A673 (cell line): ENCODE data around the gene PDS5A. TPM values are rescaled to one million over a fixed set of nuclear protein-coding genes. Genes with fewer than 3 reads are reported as not detected.

Source experiments
- BruUV-seq: library from RNA; stranded (reverse); fragments of 400-500 nt; replicated peaks from 2 replicates; lab custom pipeline; 2021; lab: Mats Ljungman, UMichigan
- CTCF ChIA-PET: fragments of 300-600 bp; sonication (Branson Sonifier 250); formaldehyde crosslinking; loops from one replicate; lab custom pipeline; 2022; ENCODE audit warnings: antibody characterized with exemption; lab: Charles Lee
- POLR2A ChIA-PET: fragments of 300-600 bp; sonication (Branson Sonifier 250); formaldehyde crosslinking; loops from one replicate; lab custom pipeline; 2022; ENCODE audit warnings: antibody characterized with exemption; ENCODE audit not compliant: low non-redundant PET; lab: Charles Lee
- DNase-seq: peaks from one replicate; pipeline ENCODE4 v3.0.0-alpha.2; 2015; ENCODE audit warnings: low spot score
- H3K27ac ChIP-seq: fragments of 200-600 bp; sonication (generic); 2 replicates; pipeline ENCODE4 v1.5.1; 2016; ENCODE audit warnings: mixed run types, low read depth, mild to moderate bottlenecking, mixed read lengths, antibody characterized with exemption, low read length; ENCODE audit not compliant: poor library complexity, severe bottlenecking
- H3K27me3 ChIP-seq: fragments of 200-600 bp; sonication (generic); replicated peaks from 2 replicates; pipeline ENCODE4 v1.6.1; 2017; ENCODE audit warnings: mixed run types, low read depth, mild to moderate bottlenecking, mixed read lengths, antibody characterized with exemption, low read length; ENCODE audit not compliant: insufficient read depth, poor library complexity
- H3K36me3 ChIP-seq: fragments of 200-600 bp; sonication (generic); 2 replicates; pipeline ENCODE4 v1.6.1; 2016; ENCODE audit warnings: mixed run types, mild to moderate bottlenecking, mixed read lengths, antibody characterized with exemption, low read length; ENCODE audit not compliant: insufficient read depth, poor library complexity, severe bottlenecking
- H3K4me1 ChIP-seq: fragments of 200-600 bp; sonication (generic); 2 replicates; pipeline ENCODE4 v1.6.1; 2017; ENCODE audit warnings: mixed run types, mild to moderate bottlenecking, mixed read lengths, antibody characterized with exemption, low read length; ENCODE audit not compliant: insufficient read depth, poor library complexity, severe bottlenecking
- H3K4me3 ChIP-seq: fragments of 200-600 bp; sonication (generic); 2 replicates; pipeline ENCODE4 v1.5.1; 2016; ENCODE audit warnings: low read depth, mixed run types, mild to moderate bottlenecking, mixed read lengths, low read length; ENCODE audit not compliant: poor library complexity, severe bottlenecking
- H3K9me3 ChIP-seq: fragments of 200-600 bp; sonication (generic); 2 replicates; pipeline ENCODE4 v1.6.1; 2016; ENCODE audit warnings: mixed run types, low read depth, mild to moderate bottlenecking, mixed read lengths, antibody characterized with exemption, low read length; ENCODE audit not compliant: poor library complexity, severe bottlenecking
- CTCF ChIP-seq: fragments of 300-800, 200-600 bp; sonication (generic); conservative IDR thresholded peaks from 2 replicates; pipeline ENCODE4 v1.5.1; 2017; ENCODE audit warnings: low read depth, mild to moderate bottlenecking, antibody characterized with exemption, low read length, moderate library complexity, mixed read lengths
- EZH2 ChIP-seq: fragments of 200-600 bp; sonication (generic); IDR thresholded peaks from 2 replicates; pipeline ENCODE4 v1.6.1; 2017; ENCODE audit warnings: borderline replicate concordance, low read depth, mild to moderate bottlenecking, mixed read lengths, antibody characterized with exemption, low read length; ENCODE audit not compliant: poor library complexity, severe bottlenecking
- intact Hi-C: fragments of 100-400 bp; cut with micrococcal nuclease; formaldehyde crosslinking; loops from one replicate; pipeline ENCODE4 v1.10.0; 2022; ENCODE audit not compliant: unreplicated experiment
- total RNA-seq: library from RNA; stranded (reverse); gene quantifications from 2 replicates; pipeline ENCODE4 v1.2.3, GENCODE V29; 2021

PDS5A gene
- total RNA-seq, 1 experiment from 2014 or later: 104 TPM

GRCh38 chr4:39873823-39874222 is 103.9 kb downstream of the PDS5A start:
- no peak overlapping the region for H3K4me3 ChIP-seq
- POLR2A ChIA-PET: no interaction called here
- no peaks in the 10 kb centered on the region for H3K27me3 ChIP-seq
- BruUV-seq: no TSS peak
- no peaks in the 10 kb centered on the region for H3K9me3 ChIP-seq
- H3K36me3 ChIP-seq: peaks cover 62% of the 10 kb centered on the region
- intact Hi-C loops: no loop called here
- TF ChIP-seq EZH2 (no peak), CTCF (no peak)
- no peak for DNase-seq
- no peak overlapping the region for H3K27ac ChIP-seq
- H3K4me1 ChIP-seq: no peaks in the 10 kb centered on the region
- CTCF ChIA-PET: no interaction called here

- no peak for DNase-seq
- TF ChIP-seq CTCF (no peak), EZH2 (no peak)
- BruUV-seq: no TSS peak
- no peaks in the 10 kb centered on the region for H3K4me1 ChIP-seq
- no peak overlapping the region for H3K4me3 ChIP-seq
- intact Hi-C loops: no loop called here
- no peaks in the 10 kb centered on the region for H3K9me3 ChIP-seq
- no peak overlapping the region for H3K27ac ChIP-seq
- CTCF ChIA-PET: no interaction called here
- H3K36me3 ChIP-seq: peaks cover 34% of the 10 kb centered on the region
- POLR2A ChIA-PET: no interaction called here
- no peaks in the 10 kb centered on the region for H3K27me3 ChIP-seq
Measured at GRCh38 chr4:39865280-39865679, 112.4 kb downstream of the PDS5A start.

GRCh38 chr4:39864391-39864790 is 113.3 kb downstream of the PDS5A start:
- no peaks in the 10 kb centered on the region for H3K27me3 ChIP-seq
- no peak overlapping the region for H3K27ac ChIP-seq
- H3K4me3 ChIP-seq: no peak overlapping the region
- peaks cover 30% of the 10 kb centered on the region for H3K36me3 ChIP-seq
- DNase-seq: no peak
- intact Hi-C loops: no loop called here
- ChIA-PET CTCF (no interaction called here), POLR2A (no interaction called here)
- BruUV-seq: no TSS peak
- TF ChIP-seq CTCF (no peak), EZH2 (no peak)
- H3K4me1 ChIP-seq: no peaks in the 10 kb centered on the region
- H3K9me3 ChIP-seq: no peaks in the 10 kb centered on the region
